ENCODE data around the gene VPS36.
"Not testable (repeated sequence)": the region's sequence is repeated elsewhere in the genome, so short reads cannot be mapped to it uniquely, and the experiment has no call there.

The VPS36 gene

GRCh38 chr13:52450012-52450792, at the start of gene VPS36:
TSS of gene VPS36 (minus strand) at chr13:52450634. CDS start at chr13:52450594, 40 bp downstream.
- H3K4me3 ChIP-seq (ENCODE audit: low read depth, low read length), result peak within 1 kb of the TSS; percentile 84
- TF ChIP-seq, protein P1, sequence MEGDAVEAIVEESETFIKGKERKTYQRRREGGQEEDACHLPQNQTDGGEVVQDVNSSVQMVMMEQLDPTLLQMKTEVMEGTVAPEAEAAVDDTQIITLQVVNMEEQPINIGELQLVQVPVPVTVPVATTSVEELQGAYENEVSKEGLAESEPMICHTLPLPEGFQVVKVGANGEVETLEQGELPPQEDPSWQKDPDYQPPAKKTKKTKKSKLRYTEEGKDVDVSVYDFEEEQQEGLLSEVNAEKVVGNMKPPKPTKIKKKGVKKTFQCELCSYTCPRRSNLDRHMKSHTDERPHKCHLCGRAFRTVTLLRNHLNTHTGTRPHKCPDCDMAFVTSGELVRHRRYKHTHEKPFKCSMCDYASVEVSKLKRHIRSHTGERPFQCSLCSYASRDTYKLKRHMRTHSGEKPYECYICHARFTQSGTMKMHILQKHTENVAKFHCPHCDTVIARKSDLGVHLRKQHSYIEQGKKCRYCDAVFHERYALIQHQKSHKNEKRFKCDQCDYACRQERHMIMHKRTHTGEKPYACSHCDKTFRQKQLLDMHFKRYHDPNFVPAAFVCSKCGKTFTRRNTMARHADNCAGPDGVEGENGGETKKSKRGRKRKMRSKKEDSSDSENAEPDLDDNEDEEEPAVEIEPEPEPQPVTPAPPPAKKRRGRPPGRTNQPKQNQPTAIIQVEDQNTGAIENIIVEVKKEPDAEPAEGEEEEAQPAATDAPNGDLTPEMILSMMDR (conservative IDR thresholded peaks at IDR 0.05; ENCODE audit: low read depth, low read length), result peak; percentile 74
- DNase-seq (ENCODE audit: low read depth), result peak; percentile 96

DNA sequence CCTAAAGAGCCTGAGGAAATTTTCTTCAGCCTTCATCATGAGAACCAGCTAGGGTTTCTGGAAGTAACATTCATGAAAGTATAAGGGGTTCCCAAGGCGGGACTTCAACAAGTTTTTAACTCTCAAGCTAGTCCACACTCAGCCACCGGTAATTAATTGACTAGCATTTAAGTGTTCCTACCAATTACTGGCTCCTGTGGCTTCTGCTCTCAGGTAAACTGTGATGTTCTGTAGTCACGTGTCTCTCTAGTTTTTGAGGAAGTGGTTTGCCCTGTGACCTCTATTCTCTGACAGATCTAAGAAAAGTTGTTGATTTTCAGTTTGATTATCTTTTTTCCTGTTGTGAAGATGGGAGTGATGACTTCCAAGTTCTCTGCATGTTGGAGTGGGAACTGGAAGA, 47.5 kb upstream of the VPS36 start:
- DNase-seq (ENCODE audit: low read depth); H3K4me3 ChIP-seq (ENCODE audit: low read depth, low read length): not testable (repeated sequence)

DNA sequence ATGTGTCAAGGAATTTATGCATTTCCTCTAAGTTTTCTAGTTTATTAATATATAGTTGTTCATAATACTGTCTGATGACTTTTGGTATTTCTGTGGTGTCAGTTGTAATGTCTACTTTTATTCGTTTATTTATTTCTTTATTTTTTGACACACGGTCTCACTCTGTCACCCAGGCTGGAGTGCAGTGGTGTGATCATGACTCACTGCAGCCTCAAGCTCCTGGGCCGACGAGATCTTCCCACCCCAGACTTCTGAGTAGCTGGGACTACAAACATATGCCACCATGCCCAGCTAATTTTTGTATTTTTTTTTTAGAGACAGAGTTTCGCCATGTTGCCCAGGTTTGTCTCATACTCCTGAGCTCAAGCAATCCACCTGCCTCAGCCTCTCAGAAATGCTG, 43.8 kb upstream of the VPS36 start:
- H3K4me3 ChIP-seq (ENCODE audit: low read depth, low read length); DNase-seq (ENCODE audit: low read depth): not testable (repeated sequence)

- DNase-seq (ENCODE audit: low read depth); H3K4me3 ChIP-seq (ENCODE audit: low read depth, low read length): not testable (repeated sequence)
Measured at GRCh38 chr13:52491015-52491414, 40.6 kb upstream of the VPS36 start.

DNA sequence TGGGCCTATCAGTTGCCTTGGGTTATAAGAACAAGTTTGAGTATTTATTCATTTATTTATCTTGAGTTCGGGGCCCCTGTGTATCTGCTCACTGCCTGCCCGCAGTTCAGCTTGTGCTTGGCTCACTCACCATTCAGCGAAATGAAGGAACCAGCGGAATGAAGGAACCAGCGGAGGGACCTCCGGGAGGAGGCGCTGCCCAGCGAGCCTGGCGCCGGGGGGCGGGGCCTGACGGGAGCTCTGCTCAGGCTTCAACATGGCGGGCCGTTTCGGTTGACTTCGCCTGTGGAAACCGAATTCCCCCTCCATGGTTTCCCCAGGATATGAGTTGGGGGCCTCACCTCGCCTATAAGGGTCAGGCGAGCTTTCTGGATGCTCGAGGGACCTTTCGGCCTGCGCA, 38.3 kb upstream of the VPS36 start:
- DNase-seq (ENCODE audit: low read depth); H3K4me3 ChIP-seq (ENCODE audit: low read depth, low read length): not testable (repeated sequence)

DNA sequence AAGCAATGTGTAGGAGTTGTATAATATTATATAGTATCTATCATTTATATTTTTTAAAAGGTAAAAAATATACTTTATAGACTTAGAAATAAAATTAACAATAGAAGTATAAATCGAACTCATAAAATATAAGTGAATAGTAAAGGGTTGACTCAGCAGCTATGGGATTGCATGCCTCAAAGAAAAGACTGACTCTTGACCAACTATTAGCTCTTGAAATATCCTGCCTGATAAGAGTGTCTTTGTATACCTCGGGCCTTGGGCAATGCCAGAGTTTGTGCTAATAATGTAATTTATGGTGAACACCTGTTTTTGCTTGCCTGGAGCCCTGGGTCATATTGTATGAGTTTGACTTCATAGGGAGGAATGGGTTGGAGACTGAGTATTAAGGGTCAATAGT, 36.6 kb upstream of the VPS36 start:
- not testable (repeated sequence) for H3K4me3 ChIP-seq (ENCODE audit: low read depth, low read length)
- peak; percentile 2 for DNase-seq (ENCODE audit: low read depth)

GRCh38 chr13:52480677-52481428, 30.4 kb upstream of the VPS36 start:
- H3K4me3 ChIP-seq (ENCODE audit: low read depth, low read length), result not testable (repeated sequence)
- DNase-seq (ENCODE audit: low read depth), result peak; percentile 8

- not testable (repeated sequence) for DNase-seq (ENCODE audit: low read depth); H3K4me3 ChIP-seq (ENCODE audit: low read depth, low read length)
Measured at GRCh38 chr13:52468487-52468886, 18.1 kb upstream of the VPS36 start.

GRCh38 chr13:52463526-52463925, 13.1 kb upstream of the VPS36 start:
- DNase-seq (ENCODE audit: low read depth), result no peak
- TF ChIP-seq, protein P1 (conservative IDR thresholded peaks at IDR 0.05; ENCODE audit: low read depth, low read length), result no peak
- no peak overlapping the region for H3K4me3 ChIP-seq (ENCODE audit: low read depth, low read length)

GRCh38 chr13:52461265-52461664, 10.8 kb upstream of the VPS36 start:
- TF ChIP-seq, protein P1 (conservative IDR thresholded peaks at IDR 0.05; ENCODE audit: low read depth, low read length), result no peak
- no peak overlapping the region for H3K4me3 ChIP-seq (ENCODE audit: low read depth, low read length)
- DNase-seq (ENCODE audit: low read depth), result no peak

GRCh38 chr13:52459668-52460067, 9.2 kb upstream of the VPS36 start:
- peak; percentile 45 for DNase-seq (ENCODE audit: low read depth)
- no peak overlapping the region for H3K4me3 ChIP-seq (ENCODE audit: low read depth, low read length)
- TF ChIP-seq, protein P1 (conservative IDR thresholded peaks at IDR 0.05; ENCODE audit: low read depth, low read length), result no peak

All from choroid plexus epithelial cell (primary cell).